ENCODE results near the gene DNER.

- TF ChIP-seq CTCF (IDR thresholded peaks at IDR 0.05) (no peak), POLR2A (IDR thresholded peaks at IDR 0.05) (no peak), EP300 (IDR thresholded peaks at IDR 0.05) (no peak), POLR2AphosphoS5 (IDR thresholded peaks at IDR 0.05) (no peak)
Measured at GRCh38 chr2:229446350-229446749, 268.0 kb downstream of the DNER start.
